DND-41 (cell line): ENCODE results near the gene CHST1.

Experiments
- CTCF ChIP-seq: IDR thresholded peaks from 2 replicates; pipeline ENCODE4 v1.5.1; 2012; ENCODE audit warnings: borderline replicate concordance, low read length, moderate library complexity, mild to moderate bottlenecking; ENCODE audit not compliant: poor library complexity, severe bottlenecking; ENCODE audit errors: extremely low read depth
- EZH2 ChIP-seq: IDR thresholded peaks from 3 replicates; pipeline ENCODE4 v1.6.1; 2012; ENCODE audit warnings: borderline replicate concordance, low read depth, mild to moderate bottlenecking, moderate library complexity, low read length, inconsistent platforms; ENCODE audit not compliant: severe bottlenecking

- TF ChIP-seq CTCF: no peak
- TF ChIP-seq EZH2: no peak
Measured at GRCh38 chr11:45614196-45614828, 51.1 kb downstream of the CHST1 start.
